ENCODE measurements around the gene PROP1.
"Not testable (repeated sequence)": the region's sequence is repeated elsewhere in the genome, so short reads cannot be mapped to it uniquely, and the experiment has no call there.

Gene PROP1

DNA sequence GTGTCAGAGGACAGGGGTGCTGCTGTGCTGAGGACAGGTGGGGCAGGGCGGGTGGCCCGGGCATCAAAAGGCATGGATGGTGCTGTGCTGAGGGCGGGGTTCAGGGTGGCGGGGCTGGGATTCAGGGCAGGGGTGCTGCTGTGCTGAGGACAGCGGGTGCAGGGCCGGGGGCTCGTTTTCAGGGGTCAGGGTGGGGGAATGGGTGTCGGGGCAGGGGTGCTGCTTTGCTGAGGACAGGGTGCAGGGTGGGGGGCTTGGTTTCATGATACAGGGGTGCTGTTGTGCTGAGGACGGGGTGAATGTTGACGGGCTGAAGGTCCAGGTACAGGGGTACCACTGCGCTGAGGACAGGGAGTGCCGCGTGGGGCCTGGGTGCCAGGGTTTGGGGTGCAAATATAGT, 50.9 kb downstream of the PROP1 start:
- not testable (repeated sequence) for H3K27ac ChIP-seq; H3K4me1 ChIP-seq (ENCODE audit: low read depth, poor library complexity, severe bottlenecking); H3K4me3 ChIP-seq (IDR thresholded peaks at IDR 0.05; ENCODE audit: insufficient read depth, low read depth, low read length); H3K4me2 ChIP-seq; H3K36me3 ChIP-seq (ENCODE audit: insufficient read depth); H3K9ac ChIP-seq; H3K27me3 ChIP-seq (ENCODE audit: insufficient read depth, low read depth); H2AFZ ChIP-seq (ENCODE audit: low read depth); H3K79me2 ChIP-seq (ENCODE audit: insufficient read depth, low read depth); H4K20me1 ChIP-seq (ENCODE audit: insufficient read depth)

DNA sequence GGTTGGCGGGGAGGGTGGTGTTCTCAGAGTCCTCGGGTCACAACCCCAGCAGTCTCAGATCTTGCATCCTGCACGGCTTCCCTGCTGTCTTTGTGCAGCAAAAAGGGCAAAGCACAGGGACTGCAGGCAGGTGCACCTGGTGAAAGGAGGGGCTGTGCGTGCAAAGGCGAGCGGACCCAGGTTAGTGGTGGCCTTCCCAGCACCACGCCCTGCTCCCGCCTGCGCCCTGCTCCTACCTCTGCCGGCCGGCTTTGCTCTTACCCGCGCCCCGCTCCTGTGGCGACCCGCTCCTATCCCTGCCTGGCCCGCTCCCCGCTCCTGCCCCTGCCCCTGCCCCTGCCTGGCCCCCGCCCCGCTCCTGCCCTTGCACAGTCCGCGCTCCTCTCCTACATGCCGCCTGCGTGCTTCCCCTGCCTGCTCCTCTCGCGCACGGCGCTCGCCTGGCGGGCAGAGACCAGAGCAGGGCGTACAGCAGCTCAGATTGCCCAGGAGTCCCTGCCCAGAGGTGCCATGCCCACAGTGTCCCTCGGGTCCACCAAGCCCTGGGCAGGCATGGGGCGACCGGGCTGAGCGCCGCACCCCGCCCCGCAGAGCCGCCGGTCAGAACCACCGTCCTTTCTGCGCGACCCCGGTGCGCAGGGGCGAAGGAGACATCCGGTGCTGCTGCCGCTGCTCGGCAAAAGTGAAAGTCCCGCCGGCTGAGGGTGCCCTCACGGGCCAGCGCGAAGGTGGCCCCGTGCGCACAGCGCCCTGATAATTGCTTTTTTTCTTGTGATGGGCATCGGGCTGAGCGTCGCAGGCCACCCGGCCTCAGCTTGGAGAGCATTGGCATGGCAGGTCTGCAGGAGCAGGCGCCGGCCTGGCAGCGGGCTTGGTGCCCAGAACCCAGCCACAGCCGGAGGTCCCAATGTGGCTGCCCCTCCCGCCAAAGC, 52.0 kb downstream of the PROP1 start:
- not testable (repeated sequence) for H3K4me2 ChIP-seq; H3K9ac ChIP-seq; H3K4me3 ChIP-seq (IDR thresholded peaks at IDR 0.05; ENCODE audit: insufficient read depth, low read depth, low read length); H2AFZ ChIP-seq (ENCODE audit: low read depth); H3K4me1 ChIP-seq (ENCODE audit: low read depth, poor library complexity, severe bottlenecking); H4K20me1 ChIP-seq (ENCODE audit: insufficient read depth); H3K27me3 ChIP-seq (ENCODE audit: insufficient read depth, low read depth); H3K79me2 ChIP-seq (ENCODE audit: insufficient read depth, low read depth); H3K27ac ChIP-seq; H3K36me3 ChIP-seq (ENCODE audit: insufficient read depth)

DNA sequence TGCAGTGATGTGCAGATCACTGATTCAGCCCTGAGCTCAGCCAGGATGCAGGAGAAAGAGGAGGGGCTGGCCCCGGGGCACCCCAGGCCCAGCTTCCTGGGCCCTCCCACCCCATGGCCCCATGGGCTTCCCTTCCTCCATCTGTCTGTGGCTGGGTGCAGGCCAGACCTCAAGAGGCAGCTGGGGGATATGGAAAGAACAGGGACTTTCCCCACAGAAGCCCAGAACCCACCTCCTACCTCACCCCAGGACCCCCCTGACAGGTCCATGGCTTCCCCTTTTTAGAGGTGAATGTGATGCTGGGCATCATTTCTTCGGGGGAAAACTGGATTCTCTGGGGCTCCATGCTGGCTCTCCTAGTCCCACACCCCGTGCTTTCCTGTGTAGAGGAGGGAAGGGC, 53.1 kb downstream of the PROP1 start:
- H3K27ac ChIP-seq; H3K4me2 ChIP-seq; H3K4me3 ChIP-seq (IDR thresholded peaks at IDR 0.05; ENCODE audit: insufficient read depth, low read depth, low read length): not testable (repeated sequence)

More for the DNA sequence above, 53.1 kb downstream of the PROP1 start:
- not testable (repeated sequence) for H3K27me3 ChIP-seq (ENCODE audit: insufficient read depth, low read depth); H3K36me3 ChIP-seq (ENCODE audit: insufficient read depth); H4K20me1 ChIP-seq (ENCODE audit: insufficient read depth); H2AFZ ChIP-seq (ENCODE audit: low read depth); H3K4me1 ChIP-seq (ENCODE audit: low read depth, poor library complexity, severe bottlenecking); H3K79me2 ChIP-seq (ENCODE audit: insufficient read depth, low read depth); H3K9ac ChIP-seq
